ENCODE measurements around the gene CTRB1. TPM values are rescaled to one million over a fixed set of nuclear protein-coding genes. Genes with fewer than 3 reads are reported as not detected.

CTRB1 gene
- total and polyA plus RNA-seq, 2 of the 8 experiments (the other 6 are each of a cell fraction or from before 2014, with no cell fraction given), result not detected

DNA sequence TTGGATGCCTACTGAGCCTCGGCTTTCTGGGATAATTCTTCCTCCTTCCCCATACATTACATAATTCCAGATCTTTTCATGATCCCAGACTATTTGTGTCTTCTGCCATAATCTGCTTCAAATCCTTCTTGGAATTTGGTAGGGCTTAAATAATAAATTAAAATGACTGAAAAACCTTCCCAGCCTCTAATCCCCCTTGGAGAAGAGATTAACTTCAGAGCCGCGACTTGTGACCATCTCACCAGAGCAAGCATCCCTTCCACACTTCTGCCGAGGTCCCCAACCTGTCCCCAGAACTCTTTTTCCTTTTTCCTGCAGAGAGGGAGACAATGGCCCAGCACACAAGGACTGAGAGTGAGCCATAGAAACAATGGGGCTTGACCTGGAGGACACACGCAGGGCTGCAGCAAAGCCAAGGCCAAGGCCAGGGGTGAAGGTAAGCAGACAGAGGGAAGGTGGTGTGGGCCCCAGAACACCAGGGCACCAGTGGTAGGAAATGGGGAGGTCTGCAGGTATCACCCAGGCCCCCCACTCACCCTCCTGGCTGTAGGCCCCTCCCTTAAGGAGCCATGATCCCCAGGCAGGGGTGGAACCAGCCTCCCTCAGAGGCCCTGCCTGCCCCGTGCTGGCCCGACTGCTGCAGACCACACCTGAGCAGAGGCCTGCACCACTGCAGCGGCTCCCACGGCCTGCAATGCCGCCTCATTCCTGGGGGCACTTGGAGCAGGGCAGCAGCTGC is 42.2 kb downstream of the CTRB1 start:
- Histone ChIP-seq H2BK5ac (ENCODE audit: low read depth, low read length) (peak overlapping the region; percentile 78; the same call in 1 of the 2 replicates), H3K27ac (ENCODE audit: low read depth, low read length) (0 out of 2 replicates have a peak overlapping the region, but pooled peaks have one; percentile 16), H3K79me2 (ENCODE audit: control insufficient read depth in 1 of 2, insufficient read depth in 2 of 2, low read length in 2 of 2) (peaks cover 0 to 86% of the 10 kb centered on the region in 2 experiments; a peak in 2 of 4 replicates), H2BK120ac (replicated peaks; ENCODE audit: low read depth, low read length) (no peak overlapping the region), H3K23ac (ENCODE audit: insufficient read length) (no peak overlapping the region), H4K5ac (ENCODE audit: insufficient read length, low read depth, low read length) (no peak overlapping the region), H2BK12ac (ENCODE audit: low read depth, low read length) (no peak overlapping the region), H2BK15ac (ENCODE audit: low read length) (peak overlapping the region; percentile 4; the same call in 1 of the 2 replicates), H3K36me3 (ENCODE audit: control insufficient read depth in 2 of 4, insufficient read depth in 4 of 4, low read length in 3 of 4) (no peaks in the 10 kb centered on the region), H2AFZ (ENCODE audit: low read length) (no peak overlapping the region), H3K4ac (replicated peaks; ENCODE audit: insufficient read length, low read depth, low read length) (no peak overlapping the region), H3K4me3 (ENCODE audit: extremely low read depth in 1 of 4, insufficient read depth in 2 of 4, low read depth in 3 of 4, low read length in 4 of 4) (no peak overlapping the region), H3K27me3 (replicated peaks in 1 of 4; ENCODE audit: control insufficient read depth in 3 of 4, extremely low read depth in 1 of 4, insufficient read depth in 3 of 4, low read length in 3 of 4) (no peaks in the 10 kb centered on the region), H3K56ac (replicated peaks; ENCODE audit: insufficient read length, low read depth, low read length) (no peak overlapping the region), H3K4me1 (replicated peaks in 1 of 4; ENCODE audit: control insufficient read depth in 3 of 4, insufficient read depth in 4 of 4, low read length in 3 of 4) (peaks cover 0 to 48% (median 33%) of the 10 kb centered on the region in 4 experiments; a peak in 6 of 7 replicates), H2BK20ac (ENCODE audit: low read length) (no peak overlapping the region), H4K8ac (ENCODE audit: extremely low read depth, insufficient read depth, low read length) (no peak overlapping the region), H3K9ac (replicated peaks in 1 of 4; ENCODE audit: extremely low read depth in 1 of 4, low read depth in 3 of 4, low read length in 3 of 4) (no peak overlapping the region; a peak in 1 of 7 replicates), H3K18ac (ENCODE audit: extremely low read depth, low read length) (no peak overlapping the region; the same call in 1 of the 2 replicates), H4K91ac (replicated peaks; ENCODE audit: insufficient read length, low read length) (no peak overlapping the region), H3K9me3 (ENCODE audit: insufficient read depth in 2 of 2, low read depth in 1 of 2, low read length in 1 of 2) (no peaks in the 10 kb centered on the region), H3K14ac (ENCODE audit: insufficient read length) (no peak overlapping the region), H3K4me2 (ENCODE audit: insufficient read depth in 1 of 2, low read depth in 2 of 2, low read length in 2 of 2) (peak overlapping the region in 1 of 2 experiments; percentile 32; a peak in 2 of 4 replicates), H4K20me1 (replicated peaks in 1 of 2; ENCODE audit: control insufficient read depth in 1 of 2, insufficient read depth in 2 of 2, low read length in 2 of 2) (peaks cover 15 to 38% of the 10 kb centered on the region in 2 experiments), H3K79me1 (ENCODE audit: low read depth, low read length) (peaks cover 37% of the 10 kb centered on the region), H2AK5ac (ENCODE audit: low read depth, low read length) (peak overlapping the region; percentile 29; the same call in 1 of the 2 replicates), H3K23me2 (ENCODE audit: low read depth, low read length) (peaks cover 7% of the 10 kb centered on the region; the same call in 1 of the 2 replicates)
- FAIRE-seq (no peak), DNase-seq (ENCODE audit: low read depth in 1 of 2, low spot score in 2 of 2) (no peak)
- ChIA-PET CTCF (ENCODE audit: partially characterized antibody) (interaction anchor here (0.6 to 1.8 kb wide), 4 partner anchors 22 to 61 kb away, joined by 3 to 13 read pairs (median 6); no protein-coding TSS in a partner anchor), POLR2A (ENCODE audit: partially characterized antibody) (interaction anchor here (1.0 to 9.2 kb wide), 3 partner anchors 8 to 16 kb away, joined by 6 to 158 read pairs (median 9); partner anchors contain the start of gene BCAR1)
- 90% methylated on average over 8 of the region's 10 CpGs; no CpG with 5 or more reads in 1 of the 2 experiments for WGBS, 2 experiments (ENCODE audit: extremely low coverage in 1 of 2, insufficient coverage in 1 of 2, insufficient read length in 1 of 2, insufficient replicate concordance in 2 of 2, low coverage in 1 of 2, low lambda C conversion rate in 2 of 2, missing lambda C conversion rate in 1 of 2)
- TF ChIP-seq HDAC6 (IDR thresholded peaks at IDR 0.05; ENCODE audit: low read depth, low read length) (no peak), NANOG (IDR thresholded peaks at IDR 0.05; ENCODE audit: insufficient read depth, low read depth, low read length, poor library complexity, severe bottlenecking) (no peak), PHF8 (conservative IDR thresholded peaks at IDR 0.05; ENCODE audit: low read depth, low read length) (no peak), KDM4A (IDR thresholded peaks at IDR 0.05; ENCODE audit: low read depth, low read length, severe bottlenecking) (no peak)
- TF ChIP-seq, protein P1, sequence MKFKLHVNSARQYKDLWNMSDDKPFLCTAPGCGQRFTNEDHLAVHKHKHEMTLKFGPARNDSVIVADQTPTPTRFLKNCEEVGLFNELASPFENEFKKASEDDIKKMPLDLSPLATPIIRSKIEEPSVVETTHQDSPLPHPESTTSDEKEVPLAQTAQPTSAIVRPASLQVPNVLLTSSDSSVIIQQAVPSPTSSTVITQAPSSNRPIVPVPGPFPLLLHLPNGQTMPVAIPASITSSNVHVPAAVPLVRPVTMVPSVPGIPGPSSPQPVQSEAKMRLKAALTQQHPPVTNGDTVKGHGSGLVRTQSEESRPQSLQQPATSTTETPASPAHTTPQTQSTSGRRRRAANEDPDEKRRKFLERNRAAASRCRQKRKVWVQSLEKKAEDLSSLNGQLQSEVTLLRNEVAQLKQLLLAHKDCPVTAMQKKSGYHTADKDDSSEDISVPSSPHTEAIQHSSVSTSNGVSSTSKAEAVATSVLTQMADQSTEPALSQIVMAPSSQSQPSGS (IDR thresholded peaks at IDR 0.05; ENCODE audit: low read length), result no peak
- TF ChIP-seq, protein P2, sequence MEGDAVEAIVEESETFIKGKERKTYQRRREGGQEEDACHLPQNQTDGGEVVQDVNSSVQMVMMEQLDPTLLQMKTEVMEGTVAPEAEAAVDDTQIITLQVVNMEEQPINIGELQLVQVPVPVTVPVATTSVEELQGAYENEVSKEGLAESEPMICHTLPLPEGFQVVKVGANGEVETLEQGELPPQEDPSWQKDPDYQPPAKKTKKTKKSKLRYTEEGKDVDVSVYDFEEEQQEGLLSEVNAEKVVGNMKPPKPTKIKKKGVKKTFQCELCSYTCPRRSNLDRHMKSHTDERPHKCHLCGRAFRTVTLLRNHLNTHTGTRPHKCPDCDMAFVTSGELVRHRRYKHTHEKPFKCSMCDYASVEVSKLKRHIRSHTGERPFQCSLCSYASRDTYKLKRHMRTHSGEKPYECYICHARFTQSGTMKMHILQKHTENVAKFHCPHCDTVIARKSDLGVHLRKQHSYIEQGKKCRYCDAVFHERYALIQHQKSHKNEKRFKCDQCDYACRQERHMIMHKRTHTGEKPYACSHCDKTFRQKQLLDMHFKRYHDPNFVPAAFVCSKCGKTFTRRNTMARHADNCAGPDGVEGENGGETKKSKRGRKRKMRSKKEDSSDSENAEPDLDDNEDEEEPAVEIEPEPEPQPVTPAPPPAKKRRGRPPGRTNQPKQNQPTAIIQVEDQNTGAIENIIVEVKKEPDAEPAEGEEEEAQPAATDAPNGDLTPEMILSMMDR (IDR thresholded peaks at IDR 0.05; ENCODE audit: control extremely low read depth in 1 of 3, insufficient read depth in 1 of 3, low read depth in 1 of 3, low read length in 3 of 3), result no peak
